GM10248 (cell line): ENCODE results near the gene SVIL.

Experiments
- CTCF ChIA-PET: fragments of 300-600 bp; sonication (Branson Sonifier 250); formaldehyde crosslinking; extraction: SDS; loops from one replicate; lab custom pipeline; 2021; ENCODE audit warnings: antibody characterized with exemption; lab: Yijun Ruan, JAX
- POLR2A ChIA-PET: fragments of 350-650 bp; sonication (Branson Sonifier 250); formaldehyde crosslinking; extraction: SDS; loops from one replicate; lab custom pipeline; 2020; ENCODE audit warnings: antibody characterized with exemption; lab: Yijun Ruan, JAX
- DNase-seq: peaks from one replicate; pipeline ENCODE4 v3.0.0; 2012; ENCODE audit errors: extremely low spot score
- TF ChIP-seq, protein P1 (sequence below): IDR thresholded peaks from 2 replicates; pipeline ENCODE4 v1.5.1; 2012; ENCODE audit warnings: mild to moderate bottlenecking, low read depth; ENCODE audit errors: extremely low read depth, missing control alignments, control extremely low read depth

The SVIL gene

GRCh38 chr10:29634764-29635625 lies at the start of gene SVIL:
Gene SVIL (minus strand): TSS chr10:29634971. CDS start chr10:29555058, 79,913 bp downstream.
- no peak for DNase-seq
- CTCF ChIA-PET = no interaction called here
- POLR2A ChIA-PET = no interaction called here
- TF ChIP-seq, protein P1, sequence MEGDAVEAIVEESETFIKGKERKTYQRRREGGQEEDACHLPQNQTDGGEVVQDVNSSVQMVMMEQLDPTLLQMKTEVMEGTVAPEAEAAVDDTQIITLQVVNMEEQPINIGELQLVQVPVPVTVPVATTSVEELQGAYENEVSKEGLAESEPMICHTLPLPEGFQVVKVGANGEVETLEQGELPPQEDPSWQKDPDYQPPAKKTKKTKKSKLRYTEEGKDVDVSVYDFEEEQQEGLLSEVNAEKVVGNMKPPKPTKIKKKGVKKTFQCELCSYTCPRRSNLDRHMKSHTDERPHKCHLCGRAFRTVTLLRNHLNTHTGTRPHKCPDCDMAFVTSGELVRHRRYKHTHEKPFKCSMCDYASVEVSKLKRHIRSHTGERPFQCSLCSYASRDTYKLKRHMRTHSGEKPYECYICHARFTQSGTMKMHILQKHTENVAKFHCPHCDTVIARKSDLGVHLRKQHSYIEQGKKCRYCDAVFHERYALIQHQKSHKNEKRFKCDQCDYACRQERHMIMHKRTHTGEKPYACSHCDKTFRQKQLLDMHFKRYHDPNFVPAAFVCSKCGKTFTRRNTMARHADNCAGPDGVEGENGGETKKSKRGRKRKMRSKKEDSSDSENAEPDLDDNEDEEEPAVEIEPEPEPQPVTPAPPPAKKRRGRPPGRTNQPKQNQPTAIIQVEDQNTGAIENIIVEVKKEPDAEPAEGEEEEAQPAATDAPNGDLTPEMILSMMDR = no peak

DNA sequence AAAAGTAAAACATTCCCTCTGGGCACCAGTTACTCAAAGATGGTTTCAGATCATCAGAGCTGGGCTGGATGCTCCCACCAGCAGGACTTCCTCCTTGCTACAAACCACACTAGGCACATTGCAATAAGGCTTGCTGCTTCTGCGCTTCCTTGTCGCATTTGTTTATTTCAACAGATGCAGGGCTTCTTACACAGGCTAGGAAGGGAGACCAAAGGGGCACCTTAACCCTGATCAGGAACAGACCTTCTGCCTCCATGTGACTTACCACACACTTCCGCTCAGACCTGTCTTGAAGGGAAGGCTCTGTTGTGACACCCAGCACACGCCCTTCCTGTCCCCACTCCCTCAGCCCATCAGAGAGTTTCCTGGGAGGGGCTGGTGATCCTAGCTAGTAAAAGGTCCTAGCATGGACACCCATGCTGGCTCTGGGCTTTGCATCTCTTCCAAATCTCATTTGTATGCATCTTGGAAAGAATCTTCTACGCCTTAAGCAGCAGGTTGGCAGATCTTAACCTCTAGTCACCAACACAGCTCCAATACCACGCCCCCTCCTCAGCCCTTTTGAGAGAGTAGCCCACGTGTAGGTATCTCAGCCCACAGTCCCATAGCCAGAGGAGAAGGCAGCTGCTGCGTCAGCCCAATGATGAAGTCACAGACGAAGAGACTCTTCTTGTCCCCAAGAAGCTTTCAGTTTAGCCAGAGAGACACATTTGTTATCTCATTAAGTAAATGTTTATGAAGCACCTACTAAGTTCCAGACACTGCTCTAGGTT lies 47.1 kb upstream of the SVIL start:
- TF ChIP-seq, protein P1 = no peak
- CTCF ChIA-PET = interaction anchor here (1.1 kb wide), 1 partner anchor 13 kb away, joined by 5 read pairs; no protein-coding TSS in a partner anchor
- DNase-seq = no peak
- POLR2A ChIA-PET = no interaction called here

- TF ChIP-seq, protein P1 = no peak
- DNase-seq = no peak
- CTCF ChIA-PET = no interaction called here
- POLR2A ChIA-PET = no interaction called here
These were observed 45.3 kb upstream of the SVIL start for GRCh38 chr10:29680091-29680490.

GRCh38 chr10:29676732-29677131 lies 42.0 kb upstream of the SVIL start:
- CTCF ChIA-PET = no interaction called here
- no peak for DNase-seq
- TF ChIP-seq, protein P1 = no peak
- POLR2A ChIA-PET = no interaction called here

DNA sequence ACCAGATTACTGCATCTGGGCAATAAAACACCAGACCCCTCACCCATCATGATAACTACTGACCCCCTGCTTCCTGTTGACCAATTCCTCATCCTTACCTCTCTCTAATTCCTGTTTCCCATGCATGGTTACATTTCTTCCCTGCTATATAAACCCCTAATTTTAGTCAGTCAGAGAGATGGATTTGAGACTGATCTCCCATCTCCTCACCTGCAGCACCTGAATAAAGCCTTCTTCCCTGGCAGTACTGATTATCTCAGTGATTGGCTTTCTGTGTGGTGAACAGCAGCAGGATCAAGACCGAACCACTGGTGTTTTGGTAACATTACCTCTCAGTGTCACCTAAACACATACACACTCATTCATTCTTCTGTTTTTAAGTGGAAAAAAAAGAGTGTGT lies 41.2 kb upstream of the SVIL start:
- POLR2A ChIA-PET = no interaction called here
- CTCF ChIA-PET = no interaction called here
- no peak for DNase-seq
- TF ChIP-seq, protein P1 = no peak

GRCh38 chr10:29671968-29672367 lies 37.2 kb upstream of the SVIL start:
- DNase-seq = no peak
- ChIA-PET POLR2A (no interaction called here), CTCF (no interaction called here)
- TF ChIP-seq, protein P1 = no peak
